Cerebellar cortex (tissue), 1 donor: ENCODE measurements around the gene C15orf39.

Source experiments
- DNase-seq: peaks from one replicate; pipeline ENCODE4 v3.0.0-alpha.2; 2015; ENCODE audit warnings: low spot score

The C15orf39 gene

DNA sequence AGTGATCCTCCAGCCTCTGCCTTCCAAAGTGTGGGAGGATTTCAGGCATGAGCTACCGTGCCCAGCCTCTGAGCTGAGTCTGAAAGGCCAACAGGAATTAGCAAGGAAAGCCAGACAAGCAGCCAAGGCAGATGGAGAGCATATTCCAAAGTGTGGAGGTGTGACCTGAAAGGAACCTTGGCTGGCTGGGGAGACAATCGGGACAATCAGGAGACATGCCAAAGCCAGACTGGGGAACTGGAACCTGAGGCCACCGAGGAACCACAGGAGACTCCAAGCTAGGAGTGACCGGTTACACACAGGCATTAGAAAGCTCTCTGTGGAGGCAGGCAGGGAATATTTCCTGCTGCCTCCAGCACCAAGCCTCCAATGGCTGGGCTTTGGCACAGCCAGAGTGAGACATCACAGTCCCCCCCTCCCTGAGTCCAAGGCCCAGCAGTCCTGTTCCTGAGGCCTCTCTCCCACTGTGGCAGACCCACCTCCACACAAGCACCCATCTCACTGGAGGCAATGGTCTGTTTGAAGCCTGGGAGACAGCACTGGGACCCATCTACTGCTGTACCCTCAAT lies 4.5 kb upstream of the C15orf39 start:
- DNase-seq = peak; percentile 93

DNA sequence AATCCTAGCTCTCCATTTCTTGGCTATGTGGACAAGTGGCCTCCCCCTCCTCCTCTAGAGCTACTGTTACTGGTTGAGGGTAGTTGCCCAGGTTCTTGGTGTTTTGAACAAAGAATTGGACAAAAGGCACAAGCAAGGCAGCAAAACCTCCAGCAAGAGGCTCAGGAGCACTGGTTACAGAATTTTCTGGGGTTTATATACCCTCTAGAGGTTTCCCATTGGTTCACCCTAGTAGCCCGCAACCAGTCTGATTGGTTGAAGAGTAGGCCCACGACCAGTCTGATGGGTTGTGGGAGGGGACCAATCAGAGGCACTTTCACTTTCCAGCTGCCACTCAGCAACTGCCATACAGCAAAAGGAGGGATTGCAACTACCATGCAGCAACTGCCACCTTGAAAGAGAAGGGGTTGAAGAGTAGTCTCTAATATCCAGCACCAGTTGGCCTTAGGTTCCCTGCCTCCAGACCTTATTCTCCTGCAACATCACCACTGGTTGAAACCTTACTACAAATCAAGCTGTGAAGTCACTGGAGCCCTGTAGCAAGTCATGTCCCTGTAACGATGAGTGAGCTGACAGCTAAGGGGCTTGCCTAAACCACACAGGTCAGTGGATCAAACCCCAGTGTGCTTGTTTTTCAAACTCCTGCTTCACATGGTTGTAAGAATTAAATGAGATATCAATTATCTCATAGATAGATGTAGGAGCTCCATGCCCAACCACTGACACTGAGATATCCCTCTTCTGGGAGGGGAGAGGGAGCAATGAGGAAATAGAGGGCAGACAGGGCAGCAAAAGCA lies 2.9 kb upstream of the C15orf39 start:
- DNase-seq = peak; percentile 83

DNA sequence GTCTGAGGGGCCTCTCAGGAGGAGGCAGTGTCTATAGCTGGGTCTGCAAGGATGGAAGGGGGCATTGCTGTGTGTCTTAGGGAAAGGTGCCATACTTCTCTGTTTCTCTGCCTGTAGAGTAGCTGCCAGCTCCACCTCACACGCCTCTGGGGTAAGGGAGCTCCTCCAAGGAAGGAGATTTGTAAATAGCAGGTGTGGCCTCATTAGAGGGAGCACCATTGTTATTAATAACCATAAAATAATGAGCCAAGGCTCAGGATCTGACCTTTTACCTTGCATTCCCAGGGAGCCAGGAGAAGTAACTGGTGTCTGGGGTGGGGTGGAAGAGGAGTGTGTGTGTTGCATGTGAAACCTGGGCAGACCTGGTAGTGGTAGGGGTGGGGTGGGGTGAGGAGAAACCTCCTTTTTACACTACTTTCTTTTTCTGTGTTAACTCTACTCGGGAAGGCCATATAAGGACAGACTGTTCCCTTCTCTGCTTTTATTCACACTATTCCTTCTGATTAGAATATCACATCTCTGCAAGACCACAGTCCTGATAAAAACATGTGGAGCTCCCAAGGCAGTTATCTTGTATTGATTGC lies 2.2 kb upstream of the C15orf39 start:
- DNase-seq = no peak

DNA sequence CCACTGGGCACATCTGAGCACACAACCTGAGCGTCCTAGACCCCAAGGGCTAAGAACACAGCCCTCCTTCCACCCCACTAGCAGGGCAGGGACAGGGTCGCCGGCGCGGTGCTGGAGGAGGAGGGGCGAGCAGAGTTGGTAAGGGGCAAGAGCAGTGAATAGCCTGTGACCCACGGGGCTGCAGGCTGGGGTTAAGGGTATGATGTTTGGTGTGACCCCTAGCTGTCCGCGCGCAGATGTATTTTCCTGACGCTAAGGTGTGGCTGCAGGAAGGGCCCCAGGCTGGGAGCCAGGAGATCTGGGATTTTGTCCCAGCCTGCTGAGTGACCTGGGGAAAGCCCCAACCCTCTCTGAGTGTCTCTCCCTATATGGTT lies 1.3 kb upstream of the C15orf39 start:
- no peak for DNase-seq

DNA sequence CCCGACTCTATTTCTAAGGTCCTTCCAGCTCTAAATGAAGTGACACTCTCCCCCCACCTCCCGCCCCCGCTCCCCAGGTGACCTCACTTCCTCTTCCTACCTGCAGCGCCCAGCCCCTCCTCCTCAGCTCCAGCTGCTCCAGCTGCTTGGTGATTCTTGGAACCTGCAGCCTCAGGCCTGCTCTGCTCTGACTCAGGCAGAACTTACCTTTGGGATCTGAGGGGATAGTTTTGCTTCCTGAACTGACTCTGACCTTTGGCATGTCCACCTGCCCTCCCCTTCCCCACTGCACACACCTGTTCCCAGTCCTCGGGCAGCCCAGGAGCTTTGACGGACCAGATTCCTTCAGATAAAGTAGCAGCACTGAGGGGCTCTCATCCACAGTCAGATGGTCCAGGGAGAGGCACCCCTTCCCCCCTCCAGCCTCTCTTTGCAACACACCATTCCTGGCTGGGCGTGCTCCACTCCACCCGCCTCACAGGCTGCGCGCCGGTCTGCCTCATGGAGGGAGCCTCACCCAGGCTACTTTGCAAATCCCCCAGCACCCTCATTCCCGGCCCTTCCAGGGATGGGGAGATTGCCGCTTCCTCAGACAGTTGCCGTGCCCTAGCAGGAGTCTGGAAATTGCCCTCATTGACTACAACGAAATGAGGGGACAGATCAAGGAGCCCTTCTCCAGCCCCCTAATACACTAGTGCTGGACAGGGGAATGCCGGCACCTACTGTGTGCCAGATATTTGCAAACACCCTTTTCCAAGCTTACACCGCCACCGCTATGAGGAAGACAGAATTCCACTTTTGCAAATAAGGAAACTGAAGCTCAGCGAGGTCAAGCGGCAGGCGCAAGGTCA lies 692 bp upstream of the C15orf39 start:
- peak; percentile 36 for DNase-seq

DNA sequence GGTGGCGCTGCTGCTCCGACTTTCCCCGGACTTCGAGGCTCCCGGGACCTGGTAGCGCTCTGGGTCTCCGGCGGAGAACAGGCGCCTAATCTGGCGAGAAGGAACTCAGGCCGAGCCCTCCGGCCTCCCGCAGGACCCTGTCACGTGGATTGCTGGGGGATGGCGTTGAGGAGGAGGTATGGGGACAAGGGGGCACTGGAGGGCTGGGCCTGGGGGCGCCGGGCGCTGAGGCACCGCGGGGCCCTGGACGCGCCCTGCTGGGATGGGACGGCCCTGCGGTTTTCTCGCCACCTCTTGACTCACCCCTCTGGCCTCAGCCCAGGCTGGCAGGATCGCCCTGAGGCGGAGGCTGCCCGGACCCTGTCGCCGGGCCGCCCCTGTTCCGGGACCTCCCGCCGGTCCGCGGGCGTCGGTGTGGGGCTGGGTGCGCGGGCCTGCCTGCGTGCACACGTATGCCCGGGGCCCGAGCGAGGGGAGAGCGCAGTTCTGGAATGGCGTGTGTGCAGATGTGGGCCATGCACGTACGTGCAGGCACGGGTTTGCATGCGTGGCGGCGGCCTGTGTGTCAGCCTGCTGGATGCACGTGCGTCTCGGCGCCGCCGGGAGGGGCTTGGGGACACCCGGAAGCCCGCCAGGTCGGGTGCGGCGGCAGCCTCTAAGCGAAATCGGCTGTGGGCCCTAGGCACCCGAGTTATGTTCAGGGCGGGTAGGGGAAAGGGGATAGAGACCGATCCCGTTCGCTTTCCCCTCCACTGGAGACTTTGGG lies 752 bp downstream of the C15orf39 start:
- no peak for DNase-seq

DNA sequence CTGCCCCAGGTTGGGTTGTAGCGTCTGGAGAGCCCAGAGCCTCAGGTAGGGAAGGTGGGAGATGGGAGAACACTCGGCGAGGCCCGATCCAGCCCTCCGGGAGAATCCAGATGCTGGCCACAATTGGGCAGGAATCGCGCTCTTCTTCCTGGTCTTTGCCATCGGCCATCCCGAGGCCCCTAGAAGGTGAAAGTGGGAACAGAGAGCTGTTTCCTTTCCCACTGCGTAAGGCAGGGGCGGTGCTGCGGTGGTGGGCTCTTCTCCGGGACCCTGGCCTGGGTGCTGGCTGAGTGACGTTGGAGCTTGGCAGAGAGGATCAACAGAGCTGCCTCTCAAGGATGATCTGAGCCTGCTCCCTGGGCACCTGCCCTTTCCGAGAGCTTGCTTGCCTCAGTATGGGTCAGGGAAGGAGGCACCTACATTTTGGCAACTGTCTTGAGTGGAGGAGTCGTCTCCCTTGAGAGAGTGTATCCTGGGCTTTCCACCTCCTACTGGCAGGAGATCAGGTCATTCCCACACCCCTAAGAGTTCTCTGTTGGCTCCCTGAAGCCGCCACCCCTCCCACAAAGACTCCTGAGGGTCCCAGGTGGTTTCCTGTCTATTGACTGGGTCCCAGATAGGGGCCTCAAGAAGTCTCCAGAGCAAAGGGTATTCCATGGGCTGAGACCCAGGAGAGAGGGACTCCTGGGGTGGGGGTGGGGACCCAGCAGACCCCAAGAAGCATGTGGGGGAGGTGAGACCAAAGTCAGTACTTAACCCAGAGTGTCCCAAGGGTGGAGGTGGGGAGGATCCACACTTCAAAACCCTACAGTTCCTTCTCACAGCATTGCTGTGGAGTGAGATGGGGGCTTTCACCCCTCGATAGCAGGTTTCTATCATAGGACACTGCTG lies 1.6 kb downstream of the C15orf39 start:
- DNase-seq = no peak

DNA sequence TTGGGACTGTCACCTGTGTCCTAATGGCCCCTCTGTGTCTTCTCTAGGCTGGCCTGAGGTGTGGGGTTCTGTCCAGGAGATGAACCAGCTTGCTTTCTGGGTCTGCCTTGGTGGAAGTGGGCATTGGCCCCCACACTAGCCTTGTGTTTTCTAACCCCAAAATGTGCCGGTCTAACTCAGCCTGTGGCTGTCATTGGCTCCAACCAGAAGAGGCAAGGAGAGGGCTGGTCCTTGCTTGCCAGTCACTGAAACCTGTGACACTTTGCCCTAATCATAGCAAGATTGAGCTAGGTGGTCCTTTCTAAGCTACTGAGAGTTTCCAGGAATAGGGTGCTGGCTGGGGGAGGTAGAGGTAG lies 2.2 kb downstream of the C15orf39 start:
- DNase-seq = no peak

DNA sequence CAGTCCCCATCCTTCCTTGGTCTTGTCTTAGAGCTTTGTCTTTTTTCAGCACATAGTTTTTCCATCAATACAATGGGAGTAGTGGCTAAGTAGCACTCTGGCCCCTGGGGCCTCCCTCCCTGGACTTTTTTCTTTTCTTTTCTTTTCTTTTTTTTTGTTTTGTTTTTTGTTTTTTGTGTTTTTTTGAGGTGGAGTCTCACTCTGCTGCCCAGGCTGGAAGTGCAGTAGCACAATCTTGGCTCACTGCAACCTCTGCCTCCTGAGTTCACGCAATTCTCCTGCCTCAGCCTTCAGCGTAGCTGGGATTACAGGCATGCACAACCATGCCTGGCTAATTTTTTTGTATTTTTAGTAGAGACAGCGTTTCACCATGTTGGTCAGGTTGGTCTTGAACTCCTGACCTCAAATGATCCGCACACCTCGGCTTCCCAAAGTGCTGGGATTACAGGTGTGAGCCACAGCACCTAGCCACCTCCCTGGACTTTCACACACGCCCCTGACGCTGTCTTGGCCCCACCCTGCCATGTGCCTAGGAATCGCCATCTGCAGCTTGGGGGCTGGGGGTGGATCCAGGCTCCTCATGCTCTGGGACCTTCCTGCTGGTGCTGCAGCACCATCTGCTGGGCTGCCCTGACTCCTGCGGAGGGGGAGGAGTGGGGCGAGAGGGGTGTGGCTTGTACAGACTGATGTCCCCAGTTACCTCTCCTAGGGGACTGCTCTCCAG lies 2.8 kb downstream of the C15orf39 start:
- peak; percentile 94 for DNase-seq

DNA sequence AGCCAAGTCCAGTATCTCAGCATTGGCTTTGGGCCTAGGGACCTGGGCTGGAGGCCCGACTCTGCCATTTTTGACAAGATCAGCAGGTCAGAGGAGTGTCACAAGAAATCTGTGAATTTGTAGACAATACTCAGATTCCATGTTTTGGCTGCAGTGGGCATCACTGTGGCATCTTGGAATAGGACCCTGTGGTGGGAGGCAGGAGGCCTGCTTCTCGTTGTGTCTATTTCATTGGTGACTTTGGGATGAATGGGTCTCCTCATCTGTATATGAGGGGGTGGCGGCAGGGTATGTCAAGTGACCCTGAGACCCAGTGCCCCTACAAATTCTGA lies 3.3 kb downstream of the C15orf39 start:
- no peak for DNase-seq

DNA sequence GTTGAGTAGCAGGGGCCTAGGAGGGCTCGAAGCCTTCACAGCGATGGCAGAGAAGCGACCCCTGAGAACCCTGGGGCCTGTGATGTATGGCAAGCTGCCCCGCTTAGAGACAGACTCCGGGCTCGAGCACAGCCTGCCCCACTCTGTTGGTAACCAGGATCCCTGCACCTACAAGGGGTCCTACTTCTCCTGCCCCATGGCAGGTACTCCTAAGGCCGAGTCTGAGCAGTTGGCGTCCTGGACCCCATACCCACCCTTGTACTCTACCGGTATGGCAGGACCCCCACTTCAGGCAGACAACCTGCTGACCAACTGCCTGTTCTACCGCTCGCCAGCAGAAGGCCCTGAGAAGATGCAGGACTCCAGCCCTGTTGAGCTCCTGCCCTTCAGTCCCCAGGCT lies 4.3 kb downstream of the C15orf39 start:
- no peak for DNase-seq

DNA sequence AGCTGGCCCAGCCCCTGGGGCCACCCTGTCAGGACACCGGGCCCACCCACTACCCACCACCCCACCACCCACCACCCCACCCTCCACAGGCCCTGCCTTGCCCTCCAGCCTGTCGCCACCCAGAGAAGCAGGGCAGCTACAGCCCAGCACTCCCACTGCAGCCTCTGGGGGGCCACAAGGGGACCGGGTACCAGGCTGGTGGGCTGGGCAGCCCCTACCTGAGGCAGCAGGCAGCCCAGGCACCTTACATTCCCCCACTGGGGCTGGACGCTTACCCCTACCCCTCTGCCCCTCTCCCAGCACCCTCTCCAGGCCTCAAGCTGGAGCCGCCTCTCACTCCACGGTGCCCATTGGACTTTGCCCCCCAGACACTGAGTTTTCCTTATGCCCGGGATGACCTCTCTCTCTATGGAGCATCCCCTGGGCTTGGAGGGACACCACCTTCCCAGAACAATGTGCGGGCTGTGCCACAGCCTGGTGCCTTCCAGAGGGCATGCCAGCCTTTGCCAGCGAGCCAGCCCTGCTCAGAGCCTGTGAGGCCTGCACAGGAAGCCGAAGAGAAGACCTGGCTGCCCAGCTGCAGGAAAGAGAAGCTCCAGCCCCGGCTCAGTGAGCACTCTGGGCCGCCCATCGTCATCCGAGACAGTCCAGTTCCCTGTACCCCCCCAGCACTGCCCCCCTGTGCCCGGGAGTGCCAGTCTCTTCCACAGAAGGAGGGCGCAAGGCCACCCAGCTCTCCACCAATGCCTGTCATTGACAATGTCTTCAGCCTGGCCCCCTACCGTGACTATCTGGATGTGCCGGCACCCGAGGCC lies 5.3 kb downstream of the C15orf39 start:
- DNase-seq = no peak

DNA sequence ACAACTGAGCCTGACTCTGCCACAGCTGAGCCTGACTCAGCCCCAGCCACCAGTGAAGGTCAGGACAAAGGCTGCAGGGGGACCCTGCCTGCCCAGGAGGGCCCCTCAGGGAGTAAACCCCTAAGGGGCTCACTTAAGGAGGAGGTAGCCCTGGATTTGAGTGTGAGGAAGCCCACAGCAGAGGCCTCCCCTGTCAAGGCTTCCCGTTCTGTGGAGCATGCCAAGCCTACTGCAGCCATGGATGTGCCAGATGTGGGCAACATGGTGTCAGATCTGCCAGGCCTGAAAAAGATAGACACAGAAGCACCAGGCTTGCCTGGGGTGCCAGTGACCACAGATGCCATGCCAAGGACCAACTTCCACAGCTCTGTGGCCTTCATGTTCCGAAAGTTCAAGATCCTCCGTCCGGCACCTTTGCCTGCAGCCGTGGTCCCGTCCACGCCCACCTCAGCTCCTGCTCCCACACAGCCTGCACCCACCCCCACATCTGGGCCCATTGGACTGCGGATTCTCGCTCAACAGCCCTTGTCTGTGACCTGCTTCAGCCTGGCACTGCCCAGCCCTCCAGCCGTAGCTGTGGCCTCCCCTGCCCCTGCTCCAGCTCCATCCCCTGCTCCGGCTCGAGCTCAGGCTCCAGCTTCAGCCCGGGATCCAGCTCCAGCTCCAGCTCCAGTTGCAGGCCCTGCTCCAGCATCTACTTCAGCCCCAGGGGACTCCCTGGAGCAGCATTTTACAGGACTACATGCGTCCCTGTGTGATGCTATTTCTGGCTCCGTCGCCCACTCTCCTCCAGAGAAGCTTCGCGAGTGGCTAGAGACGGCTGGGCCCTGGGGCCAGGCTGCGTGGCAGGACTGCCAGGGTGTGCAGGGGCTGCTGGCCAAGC lies 6.2 kb downstream of the C15orf39 start:
- no peak for DNase-seq

DNA sequence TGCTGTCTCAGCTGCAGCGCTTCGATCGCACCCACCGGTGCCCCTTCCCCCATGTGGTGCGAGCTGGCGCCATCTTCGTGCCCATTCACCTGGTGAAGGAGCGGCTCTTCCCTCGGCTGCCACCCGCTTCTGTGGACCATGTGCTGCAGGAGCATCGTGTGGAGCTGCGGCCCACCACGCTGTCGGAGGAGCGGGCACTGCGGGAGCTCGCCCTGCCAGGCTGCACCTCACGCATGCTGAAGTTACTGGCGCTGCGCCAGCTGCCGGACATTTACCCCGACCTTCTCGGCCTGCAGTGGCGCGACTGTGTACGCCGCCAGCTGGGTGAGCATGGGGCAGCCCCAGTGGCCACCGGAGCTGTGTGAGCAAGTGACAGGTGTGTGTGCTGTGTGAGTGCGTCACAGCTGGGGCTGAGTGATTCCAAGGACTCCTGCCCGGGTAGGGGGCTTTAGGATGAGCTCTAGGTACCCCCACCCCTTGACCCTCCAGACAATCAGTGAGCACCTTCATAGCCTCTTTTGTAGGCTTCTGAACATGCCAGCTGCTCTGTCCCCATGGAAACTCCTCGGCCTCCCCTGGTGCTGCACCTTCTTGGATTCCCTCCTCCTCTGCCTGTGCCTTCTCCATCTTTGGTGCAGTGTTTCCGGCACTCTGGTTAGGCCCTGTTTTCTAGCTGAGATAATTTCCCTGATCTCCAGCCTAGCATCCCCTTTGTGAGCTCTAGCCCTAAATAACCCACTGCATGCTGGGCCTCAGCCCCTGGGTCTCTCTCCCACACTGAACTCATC lies 7.0 kb downstream of the C15orf39 start:
- DNase-seq = no peak

DNA sequence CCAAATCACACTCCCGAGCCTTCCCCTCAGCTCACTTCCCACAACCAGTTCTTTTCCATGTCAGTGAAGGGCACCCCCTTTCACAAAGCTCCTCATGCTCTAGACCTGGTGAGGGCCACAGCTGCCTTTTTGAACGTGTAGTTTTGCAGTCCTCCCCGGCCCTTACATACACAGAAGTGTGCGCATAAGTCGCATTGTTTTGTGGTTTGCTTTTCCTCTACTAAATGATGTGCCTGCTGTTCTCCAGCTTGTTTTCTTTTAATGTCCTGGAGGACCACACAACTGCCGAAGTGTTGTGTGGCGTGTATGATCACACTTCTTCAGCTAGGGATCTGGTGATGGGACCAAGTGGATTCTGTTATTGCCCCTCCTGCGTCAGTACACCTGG lies 7.6 kb downstream of the C15orf39 start:
- no peak for DNase-seq

DNA sequence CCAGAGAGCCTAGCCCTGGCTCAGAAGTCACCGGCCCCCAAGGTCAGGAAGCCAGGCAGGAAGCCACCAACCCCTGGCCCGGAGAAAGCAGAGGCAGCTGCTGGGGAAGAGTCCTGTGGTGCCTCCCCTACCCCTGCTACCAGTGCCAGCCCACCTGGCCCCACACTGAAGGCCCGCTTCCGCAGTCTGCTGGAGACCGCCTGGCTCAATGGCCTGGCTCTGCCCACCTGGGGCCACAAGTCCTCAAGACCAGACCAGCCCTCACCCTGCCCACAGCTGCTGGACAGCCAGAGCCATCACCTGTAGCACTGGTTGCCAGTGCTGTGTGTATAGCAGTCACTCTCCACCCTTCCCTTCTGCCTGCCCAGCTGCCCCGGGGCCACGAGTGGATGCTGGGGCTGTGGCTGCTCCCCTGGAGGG lies 9.1 kb downstream of the C15orf39 start:
- DNase-seq = no peak

DNA sequence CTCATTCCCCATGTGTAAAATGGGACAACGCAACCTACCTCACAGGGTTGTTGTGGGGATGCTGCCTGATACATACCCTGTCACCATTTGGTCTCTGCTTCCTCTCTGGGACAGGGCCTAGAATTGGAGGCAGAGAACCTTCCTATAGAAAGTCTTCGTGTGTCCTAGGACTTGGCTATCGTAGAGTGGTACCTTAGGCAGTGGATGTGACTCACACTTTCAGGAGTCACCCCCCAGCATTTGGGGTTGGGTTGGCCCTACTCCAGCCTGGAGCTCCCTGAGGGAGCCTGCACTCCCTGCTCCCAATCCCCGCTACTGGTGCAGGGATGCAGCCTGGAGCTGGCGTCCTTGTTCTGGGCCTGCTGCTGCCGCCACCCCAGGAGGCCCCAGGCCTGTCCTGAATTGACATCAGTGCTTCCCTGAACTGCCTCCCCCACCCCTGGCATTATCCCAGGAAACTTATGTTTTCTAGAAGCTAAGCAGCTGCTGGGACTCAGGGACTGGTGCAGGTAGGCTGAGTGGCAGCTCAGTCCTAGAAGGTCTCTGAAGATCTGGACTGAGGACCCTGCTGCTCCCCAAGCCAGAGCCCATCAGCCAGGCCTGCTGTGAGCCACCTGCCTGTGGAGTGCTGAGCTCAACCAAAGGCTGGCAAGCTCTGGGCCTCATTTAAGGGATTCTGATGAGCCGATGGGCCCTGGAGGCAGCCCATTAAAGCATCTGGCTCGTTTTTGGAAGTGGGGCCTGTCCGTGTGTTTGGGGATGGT lies 9.9 kb downstream of the C15orf39 start:
- DNase-seq = peak; percentile 42
